GM10266 (cell line): Measurements from ENCODE around the gene SPTB.

Experiments
- DNase-seq: peaks from one replicate; pipeline ENCODE4 v3.0.0; 2012; ENCODE audit errors: extremely low spot score
- CTCF ChIP-seq: IDR thresholded peaks from 2 replicates; pipeline ENCODE4 v1.5.1; 2012; ENCODE audit warnings: mild to moderate bottlenecking, low read depth; ENCODE audit not compliant: control insufficient read depth, insufficient read depth; ENCODE audit errors: missing control alignments

Gene SPTB

GRCh38 chr14:64773577-64773976 is 106.1 kb downstream of the SPTB start:
- no peak for DNase-seq
- TF ChIP-seq CTCF = no peak

- no peak for DNase-seq
- TF ChIP-seq CTCF = no peak
Observed at GRCh38 chr14:64773046-64773445, 106.7 kb downstream of the SPTB start.

GRCh38 chr14:64772397-64772950 is 107.2 kb downstream of the SPTB start:
- no peak for TF ChIP-seq CTCF
- DNase-seq = no peak

- DNase-seq = no peak
- TF ChIP-seq CTCF = no peak
Observed at GRCh38 chr14:64771161-64771560, 108.5 kb downstream of the SPTB start.

GRCh38 chr14:64770751-64771150 is 109.0 kb downstream of the SPTB start:
- no peak for TF ChIP-seq CTCF
- DNase-seq = no peak

- TF ChIP-seq CTCF = no peak
- no peak for DNase-seq
Observed at GRCh38 chr14:64769096-64770020, 110.3 kb downstream of the SPTB start.
